A549 (cell line): Measurements from ENCODE around the gene SLC23A3. TPM values are rescaled to one million over a fixed set of nuclear protein-coding genes. Genes with fewer than 3 reads are reported as not detected.

ENCODE experiments used
- ATAC-seq, 2 experiments: fragments of 200-7000 bp in 1 of 2; fragments of >200 bp in 1 of 2; cut with Nextera tagmentation in 1 of 2; cut with Tn5 transposase in 1 of 2; 3 replicates each; pipeline versions ENCODE4 v1.8.0 to v1.9.1; 2018 to 2020; ENCODE audit warnings: mild to moderate bottlenecking in 1 of 2, moderate library complexity in 1 of 2
- CTCF ChIA-PET: fragments of 300-600 bp; sonication (Branson Sonifier 250); formaldehyde crosslinking; extraction: SDS; loops from one replicate; lab custom pipeline; 2021; ENCODE audit warnings: antibody characterized with exemption, inconsistent platforms; lab: Yijun Ruan, JAX
- POLR2A ChIA-PET: fragments of 350-600 bp; formaldehyde crosslinking; extraction: SDS; loops from one replicate; lab custom pipeline; 2021; ENCODE audit warnings: antibody characterized with exemption, inconsistent platforms; lab: Yijun Ruan, JAX
- DNase-seq, 2 experiments: peaks; one replicate each; pipeline versions ENCODE4 v3.0.0 to v3.0.0-alpha.2; 2011 to 2016; ENCODE audit warnings: low read depth in 1 of 2, low spot score in 1 of 2
- FAIRE-seq: peaks from 2 replicates; lab custom pipeline; 2011; peaks lifted over from hg19 to GRCh38; lab: Jason Lieb, UNC
- H3K27ac ChIP-seq, 2 experiments: fragments of >200 bp; sonication (Bioruptor Twin); formaldehyde crosslinking; 3 replicates each; pipeline ENCODE4 v1.5.1; 2016 to 2017
- H3K4me1 ChIP-seq: fragments of >200 bp; sonication (Bioruptor Twin); formaldehyde crosslinking; 3 replicates; pipeline ENCODE4 v1.6.1; 2016
- H3K4me2 ChIP-seq: fragments of >200 bp; sonication (Bioruptor Twin); formaldehyde crosslinking; 3 replicates; pipeline ENCODE4 v1.6.1; 2016
- H3K4me3 ChIP-seq: fragments of >200 bp; sonication (Bioruptor Twin); formaldehyde crosslinking; 3 replicates; pipeline ENCODE4 v1.5.1; 2016
- H3K9me3 ChIP-seq: fragments of >200 bp; sonication (Bioruptor Twin); formaldehyde crosslinking; 3 replicates; pipeline ENCODE4 v1.6.1; 2016
- BCL3 ChIP-seq: fragments of >200 bp; sonication (Bioruptor Twin); formaldehyde crosslinking; IDR thresholded peaks from 3 replicates; pipeline ENCODE4 v1.6.1; 2016
- CBX2 ChIP-seq: fragments of 200-600 bp; sonication (generic); IDR thresholded peaks from 2 replicates; pipeline ENCODE4 v1.6.1; 2016; ENCODE audit warnings: low read depth, mild to moderate bottlenecking, borderline replicate concordance
- CHD2 ChIP-seq: fragments of 150-350 bp; IDR thresholded peaks from 2 replicates; pipeline ENCODE4 v1.6.1; 2014; ENCODE audit warnings: low read length; ENCODE audit not compliant: partially characterized antibody
- E2F6 ChIP-seq: IDR thresholded peaks from 2 replicates; pipeline ENCODE4 v1.6.1; 2012; ENCODE audit warnings: low read depth, borderline replicate concordance
- ELK1 ChIP-seq: fragments of 150-350 bp; IDR thresholded peaks from 2 replicates; pipeline ENCODE4 v1.6.1; 2014; ENCODE audit warnings: low read depth, mild to moderate bottlenecking, low read length
- EP300 ChIP-seq, 2 experiments: fragments of >200 bp; sonication (Bioruptor Twin); formaldehyde crosslinking; IDR thresholded peaks; 2 replicates in 1 of 2; 3 replicates in 1 of 2; pipeline ENCODE4 v1.6.1; 2016 to 2017
- ESRRA ChIP-seq: fragments of 150-350 bp; IDR thresholded peaks from 2 replicates; pipeline ENCODE4 v1.6.1; 2014; ENCODE audit warnings: mild to moderate bottlenecking, low read length, borderline replicate concordance
- HES2 ChIP-seq: fragments of >200 bp; sonication (Bioruptor Twin); formaldehyde crosslinking; IDR thresholded peaks from 2 replicates; pipeline ENCODE4 v1.6.1; 2016
- HOXB5 ChIP-seq: fragments of 250-450 bp; sonication (Bioruptor Pico); IDR thresholded peaks from 2 replicates; pipeline ENCODE4 v1.5.0; 2020; ENCODE audit warnings: mild to moderate bottlenecking, moderate library complexity
- JUNB ChIP-seq: fragments of >200 bp; sonication (Bioruptor Twin); formaldehyde crosslinking; IDR thresholded peaks from 2 replicates; pipeline ENCODE4 v1.6.1; 2016
- MAX ChIP-seq: IDR thresholded peaks from 2 replicates; pipeline ENCODE4 v1.6.1; 2012
- MAZ ChIP-seq: fragments of 150-350 bp; IDR thresholded peaks from 2 replicates; pipeline ENCODE4 v1.6.1; 2014; ENCODE audit warnings: antibody characterized with exemption, low read depth, low read length, borderline replicate concordance
- PBX3 ChIP-seq: IDR thresholded peaks from 2 replicates; pipeline ENCODE4 v1.6.1; 2012
- PHF8 ChIP-seq: fragments of 200-600 bp; sonication (generic); IDR thresholded peaks from 2 replicates; pipeline ENCODE4 v1.6.1; 2016; ENCODE audit warnings: low read depth, mild to moderate bottlenecking, antibody characterized with exemption, moderate library complexity, borderline replicate concordance
- POLR2A ChIP-seq: IDR thresholded peaks from 2 replicates; pipeline ENCODE4 v1.6.1; 2012; ENCODE audit warnings: mild to moderate bottlenecking, low read length
- REST ChIP-seq: fragments of 200-600 bp; sonication (generic); IDR thresholded peaks from 2 replicates; pipeline ENCODE4 v1.6.1; 2016; ENCODE audit warnings: antibody characterized with exemption, mild to moderate bottlenecking, moderate library complexity
- RNF2 ChIP-seq: fragments of 200-600 bp; sonication (generic); IDR thresholded peaks from 2 replicates; pipeline ENCODE4 v1.6.1; 2016; ENCODE audit warnings: low read depth, mild to moderate bottlenecking, antibody characterized with exemption, moderate library complexity, borderline replicate concordance
- ZC3H11A ChIP-seq: fragments of 450-650 bp; IDR thresholded peaks from 2 replicates; pipeline ENCODE4 v1.6.1; 2014; ENCODE audit warnings: antibody characterized with exemption, mild to moderate bottlenecking
- ZNF302 ChIP-seq: fragments of 250-450 bp; sonication (Bioruptor Pico); IDR thresholded peaks from 2 replicates; pipeline ENCODE4 v1.9.0; 2021; ENCODE audit warnings: inconsistent platforms, mild to moderate bottlenecking, moderate library complexity
- WGBS: methylation state at CpG from one replicate; pipeline ENCODE4 v1.1.6; 2017; ENCODE audit errors: missing lambda C conversion rate; 5-methylcytosine and 5-hydroxymethylcytosine counted together
- polyA plus RNA-seq, 4 experiments: library from polyadenylated mRNA; depleted of rRNA in 3 of 4; stranded (reverse); fragments of >200 nt; fragmentation: RNase III in 1 of 4; extraction: RNeasy Plus Mini Kit Qiagen cat#74134 plus additional on column Dnase treatment in 1 of 4; gene quantifications; 2 replicates in 3 of 4; 3 replicates in 1 of 4; pipeline ENCODE4 v1.2.3, GENCODE V29; 2011 to 2017

Gene SLC23A3
- polyA plus RNA-seq, 2 of the 4 experiments (the other 2 are of a cell fraction): 0.39 to 0.90 TPM

GRCh38 chr2:219209236-219210195, 39.7 kb upstream of the SLC23A3 start (continued):
- TF ChIP-seq MAX (no peak), HOXB5 (no peak)

GRCh38 chr2:219207884-219208740, 38.3 kb upstream of the SLC23A3 start:
- ChIA-PET CTCF (interaction anchor here (0.6 to 8.6 kb wide), 10 partner anchors 9 to 90 kb away, joined by 3 to 56 read pairs (median 4); partner anchors contain the start of gene NHEJ1), POLR2A (interaction anchor here (0.5 to 3.9 kb wide), 4 partner anchors 10 to 214 kb away, joined by 3 to 25 read pairs (median 4); partner anchors contain the start of genes ABCB6 and CNPPD1)
- peak overlapping the region; percentile 85 for H3K4me2 ChIP-seq
- peak overlapping the region in 1 of 2 experiments; percentile 98; a peak in 3 of 6 replicates for H3K27ac ChIP-seq
- H3K4me3 ChIP-seq: no peak overlapping the region
- no peak for ATAC-seq
- 83% methylated on average over 17 of the region's 17 CpGs for whole genome bisulfite sequencing
- peaks cover 16% of the 10 kb centered on the region for H3K4me1 ChIP-seq
- DNase-seq: peak in 1 of 2 experiments; percentile 39
- peaks cover 3% of the 10 kb centered on the region; the same call in 1 of the 3 replicates for H3K9me3 ChIP-seq
- TF ChIP-seq MAZ (no peak), BCL3 (no peak), POLR2A (no peak), ELK1 (no peak), PHF8 (no peak), E2F6 (no peak), ZC3H11A (no peak), JUNB (no peak), EP300 (IDR thresholded peaks at IDR 0.05) (no peak)
- no peak for FAIRE-seq

GRCh38 chr2:219207134-219207883, 37.5 kb upstream of the SLC23A3 start:
- POLR2A ChIA-PET: interaction anchor here (0.5 to 3.9 kb wide), 13 partner anchors 10 to 213 kb away, joined by 3 to 25 read pairs (median 6); partner anchors contain the start of genes ABCB6, ANKZF1, CNPPD1 and DNAJB2
- Histone ChIP-seq H3K27ac (peak overlapping the region; percentile 95 to 98), H3K4me1 (peaks cover 16% of the 10 kb centered on the region), H3K4me3 (peak overlapping the region; percentile 53), H3K4me2 (peak overlapping the region; percentile 85), H3K9me3 (peaks cover 3% of the 10 kb centered on the region; the same call in 1 of the 3 replicates)
- DNase-seq (no peak), ATAC-seq (peak; percentile 26 to 30; a peak in 5 of 6 replicates), FAIRE-seq (no peak)
- WGBS: 45% methylated on average over 17 of the region's 22 CpGs
- CTCF ChIA-PET: interaction anchor here (0.6 to 8.6 kb wide), 13 partner anchors 10 to 91 kb away, joined by 3 to 56 read pairs (median 5); partner anchors contain the start of gene NHEJ1
- no peak for TF ChIP-seq CHD2
- TF ChIP-seq CBX2: no peak
- no peak for TF ChIP-seq MAZ
- no peak for TF ChIP-seq HOXB5
- TF ChIP-seq PBX3: no peak
- TF ChIP-seq MAX: no peak; the same call in 1 of the 2 replicates
- TF ChIP-seq RNF2: no peak
- no peak for TF ChIP-seq REST
- no peak for TF ChIP-seq ZNF302 (CRISPR knock-in tag)
- TF ChIP-seq HES2: no peak
- TF ChIP-seq ESRRA: no peak
